Measurements from ENCODE around the gene SEMA5B. TPM values are rescaled to one million over a fixed set of nuclear protein-coding genes. Genes with fewer than 3 reads are reported as not detected.

Gene SEMA5B
- total and polyA plus RNA-seq, 3 donors from 2014 or later, result 0.68 to 2.0 (median 1.3) TPM

DNA sequence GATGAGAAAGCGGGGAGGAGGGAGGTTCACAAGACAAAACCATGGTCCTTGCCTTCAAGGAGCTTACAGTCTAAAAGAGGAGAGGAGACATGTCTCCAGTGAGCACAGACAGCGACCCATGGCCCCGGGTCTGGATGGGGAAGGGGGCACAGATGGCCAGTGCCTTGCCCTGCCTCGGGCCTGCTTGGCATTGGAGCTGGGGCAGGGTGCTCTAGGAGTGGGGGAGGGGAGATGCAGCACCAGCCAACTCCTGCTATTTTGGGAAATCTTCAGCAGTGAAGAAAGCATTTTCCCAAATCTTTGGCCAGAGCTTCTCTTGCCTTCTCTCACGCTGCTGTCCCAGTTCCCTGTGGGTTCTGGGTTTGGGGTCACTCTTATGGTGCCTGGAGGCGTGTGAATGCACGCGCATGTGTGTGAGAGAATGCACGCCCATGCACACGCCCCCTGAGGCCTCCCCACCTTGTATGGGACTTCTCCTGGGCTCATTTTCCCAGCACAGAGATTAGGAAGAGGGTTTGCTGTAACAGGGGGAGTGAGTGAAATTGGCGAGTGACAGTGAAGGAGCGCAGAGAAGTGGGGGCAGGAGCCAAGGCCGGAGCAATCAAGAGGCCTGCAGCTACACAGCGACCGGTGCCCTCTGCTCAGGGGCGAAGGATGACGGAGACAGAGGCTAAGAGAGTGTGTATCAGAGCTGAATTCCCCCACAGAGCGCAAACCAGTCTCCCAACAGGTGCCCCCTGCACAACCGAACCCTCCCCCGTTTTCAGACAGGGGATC lies 71.5 kb downstream of the SEMA5B start:
- intact Hi-C loops (cut with DNase I; ENCODE audit: low total_unique reads), result no loop called here
- Histone ChIP-seq H3K4me1 (peaks cover 13% of the 10 kb centered on the region), H3K9me3 (no peaks in the 10 kb centered on the region), H3K36me3 (ENCODE audit: low read depth, missing control alignments) (no peaks in the 10 kb centered on the region), H3K27me3 (no peaks in the 10 kb centered on the region), H3K4me3 (no peak overlapping the region), H3K27ac (no peak overlapping the region)
- TF ChIP-seq, protein P1, sequence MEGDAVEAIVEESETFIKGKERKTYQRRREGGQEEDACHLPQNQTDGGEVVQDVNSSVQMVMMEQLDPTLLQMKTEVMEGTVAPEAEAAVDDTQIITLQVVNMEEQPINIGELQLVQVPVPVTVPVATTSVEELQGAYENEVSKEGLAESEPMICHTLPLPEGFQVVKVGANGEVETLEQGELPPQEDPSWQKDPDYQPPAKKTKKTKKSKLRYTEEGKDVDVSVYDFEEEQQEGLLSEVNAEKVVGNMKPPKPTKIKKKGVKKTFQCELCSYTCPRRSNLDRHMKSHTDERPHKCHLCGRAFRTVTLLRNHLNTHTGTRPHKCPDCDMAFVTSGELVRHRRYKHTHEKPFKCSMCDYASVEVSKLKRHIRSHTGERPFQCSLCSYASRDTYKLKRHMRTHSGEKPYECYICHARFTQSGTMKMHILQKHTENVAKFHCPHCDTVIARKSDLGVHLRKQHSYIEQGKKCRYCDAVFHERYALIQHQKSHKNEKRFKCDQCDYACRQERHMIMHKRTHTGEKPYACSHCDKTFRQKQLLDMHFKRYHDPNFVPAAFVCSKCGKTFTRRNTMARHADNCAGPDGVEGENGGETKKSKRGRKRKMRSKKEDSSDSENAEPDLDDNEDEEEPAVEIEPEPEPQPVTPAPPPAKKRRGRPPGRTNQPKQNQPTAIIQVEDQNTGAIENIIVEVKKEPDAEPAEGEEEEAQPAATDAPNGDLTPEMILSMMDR (IDR thresholded peaks at IDR 0.05), result no peak
- no peak for TF ChIP-seq POLR2A (IDR thresholded peaks at IDR 0.05)
- DNase-seq, result no peak
- WGBS, 2 donors, result 87 to 89% methylated on average over 17 to 20 of the region's 20 CpGs

DNA sequence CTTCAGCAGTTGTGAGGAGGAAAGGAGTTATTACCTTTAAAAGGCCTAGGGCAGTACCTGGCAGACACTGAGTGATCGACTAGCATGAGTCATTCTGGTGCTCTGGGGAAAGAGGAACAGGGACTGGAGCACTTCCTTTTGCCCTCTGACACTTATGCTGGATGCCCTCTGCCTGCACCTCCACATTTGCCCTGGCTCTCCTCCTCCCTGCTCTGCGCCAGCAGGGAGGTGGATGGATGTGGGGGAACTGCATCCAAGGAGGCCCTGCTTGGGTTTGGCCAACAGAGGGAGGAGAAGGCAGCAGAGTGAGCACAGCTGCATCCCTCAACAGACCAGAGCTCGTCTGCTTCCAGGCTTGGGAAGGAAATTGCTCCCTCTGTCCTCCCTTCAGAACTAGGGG lies 75.0 kb downstream of the SEMA5B start:
- Histone ChIP-seq H3K9me3 (no peaks in the 10 kb centered on the region), H3K36me3 (ENCODE audit: low read depth, missing control alignments) (no peaks in the 10 kb centered on the region), H3K27ac (no peak overlapping the region), H3K4me1 (peaks cover 2% of the 10 kb centered on the region), H3K27me3 (no peaks in the 10 kb centered on the region), H3K4me3 (no peak overlapping the region)
- intact Hi-C loops (cut with DNase I; ENCODE audit: low total_unique reads), result no loop called here
- 71% methylated on average over 3 of the region's 3 CpGs for WGBS, 2 donors
- no peak for TF ChIP-seq POLR2A (IDR thresholded peaks at IDR 0.05)
- TF ChIP-seq, protein P1 (IDR thresholded peaks at IDR 0.05), result no peak
- DNase-seq, result no peak

DNA sequence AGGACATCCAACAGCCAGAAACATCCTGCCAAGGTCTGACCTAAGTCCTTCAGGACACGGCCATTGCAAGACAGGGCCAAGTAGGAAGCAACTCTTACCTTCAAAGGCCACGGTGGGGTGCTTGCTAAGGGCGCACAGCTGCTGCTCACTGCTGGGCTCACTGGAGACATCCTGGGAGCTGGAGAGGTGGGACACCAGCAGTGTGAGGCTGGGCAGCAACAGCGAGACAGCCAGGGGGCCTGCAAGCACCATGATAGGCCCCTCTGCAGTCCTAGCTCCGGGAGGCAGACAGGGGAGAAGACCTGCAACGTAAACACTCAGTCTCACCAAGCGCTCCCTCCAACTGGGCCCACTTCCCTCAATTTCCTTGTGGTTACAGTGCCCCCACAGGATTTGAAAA lies 79.2 kb downstream of the SEMA5B start:
- Histone ChIP-seq H3K4me1 (no peaks in the 10 kb centered on the region), H3K9me3 (no peaks in the 10 kb centered on the region), H3K36me3 (ENCODE audit: low read depth, missing control alignments) (no peaks in the 10 kb centered on the region), H3K27me3 (no peaks in the 10 kb centered on the region), H3K4me3 (no peak overlapping the region), H3K27ac (no peak overlapping the region)
- WGBS, 2 donors, result 72 to 73% methylated on average over 5 to 7 of the region's 7 CpGs
- intact Hi-C loops (cut with DNase I; ENCODE audit: low total_unique reads), result loop anchor here (10.0 kb wide), 1 partner anchor 76 kb away; the partner anchor contains the start of gene SEMA5B
- no peak for DNase-seq
- TF ChIP-seq, protein P1 (IDR thresholded peaks at IDR 0.05), result no peak
- no peak for TF ChIP-seq POLR2A (IDR thresholded peaks at IDR 0.05)

DNA sequence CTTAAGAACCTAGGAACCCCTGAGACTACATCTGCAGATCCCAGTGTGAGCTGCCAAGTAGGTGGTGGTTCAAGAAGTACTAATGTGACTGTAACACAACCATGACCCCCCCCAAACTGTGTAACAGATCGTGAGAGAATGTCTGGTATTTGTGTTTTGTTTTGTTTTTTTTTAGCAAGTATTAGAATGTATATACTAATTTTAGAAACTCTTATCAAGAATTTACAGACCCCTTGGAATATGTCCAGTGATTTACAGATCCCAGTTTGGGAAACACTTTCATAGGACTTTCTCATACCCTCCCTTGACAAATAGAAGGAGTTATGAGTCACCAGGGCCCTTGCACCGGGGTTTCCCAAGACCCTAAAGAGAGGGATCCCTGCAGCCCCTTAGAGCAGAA lies 79.8 kb downstream of the SEMA5B start:
- no peak overlapping the region for H3K4me3 ChIP-seq
- intact Hi-C loops (cut with DNase I; ENCODE audit: low total_unique reads), result loop anchor here (10.0 kb wide), 1 partner anchor 77 kb away; the partner anchor contains the start of gene SEMA5B
- H3K27me3 ChIP-seq, result no peaks in the 10 kb centered on the region
- H3K27ac ChIP-seq, result no peak overlapping the region
- no peaks in the 10 kb centered on the region for H3K9me3 ChIP-seq
- WGBS, 2 donors, result 62 to 66% methylated on average over 2 of the region's 2 CpGs
- H3K36me3 ChIP-seq (ENCODE audit: low read depth, missing control alignments), result no peaks in the 10 kb centered on the region
- TF ChIP-seq POLR2A (IDR thresholded peaks at IDR 0.05), result no peak
- TF ChIP-seq, protein P1 (IDR thresholded peaks at IDR 0.05), result no peak
- H3K4me1 ChIP-seq, result no peaks in the 10 kb centered on the region
- no peak for DNase-seq

DNA sequence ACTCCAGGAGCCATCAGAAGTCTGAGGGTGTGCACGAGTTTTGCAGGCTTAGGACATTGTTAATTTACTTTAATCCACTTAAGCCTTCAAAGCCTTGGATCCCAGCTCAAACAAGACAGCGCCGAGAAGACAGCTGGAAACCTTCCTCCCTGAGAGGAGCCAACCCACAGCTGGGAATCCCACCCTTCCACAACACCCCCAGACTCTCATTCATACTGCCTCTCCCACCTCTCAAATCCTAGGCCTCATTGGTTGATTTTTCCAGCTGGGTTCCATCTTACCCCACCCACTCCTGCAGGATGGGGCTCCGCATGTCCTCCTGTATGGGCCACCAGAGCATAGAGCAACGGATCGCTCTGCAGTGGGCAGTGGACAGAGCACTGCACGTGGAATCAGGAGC lies 80.4 kb downstream of the SEMA5B start:
- WGBS, 2 donors, result 76 to 84% methylated on average over 7 of the region's 7 CpGs
- TF ChIP-seq, protein P1 (IDR thresholded peaks at IDR 0.05), result no peak
- no peak for TF ChIP-seq POLR2A (IDR thresholded peaks at IDR 0.05)
- H3K27ac ChIP-seq, result no peak overlapping the region

More for the DNA sequence above, 80.4 kb downstream of the SEMA5B start:
- Histone ChIP-seq H3K4me3 (no peak overlapping the region), H3K27me3 (no peaks in the 10 kb centered on the region), H3K9me3 (no peaks in the 10 kb centered on the region), H3K4me1 (no peaks in the 10 kb centered on the region), H3K36me3 (ENCODE audit: low read depth, missing control alignments) (no peaks in the 10 kb centered on the region)
- DNase-seq, result no peak
- intact Hi-C loops (cut with DNase I; ENCODE audit: low total_unique reads), result loop anchor here (10.0 kb wide), 1 partner anchor 78 kb away; the partner anchor contains the start of gene SEMA5B
